Measurements from ENCODE around the gene SLC17A8.
"Not testable (repeated sequence)": the region's sequence is repeated elsewhere in the genome, so short reads cannot be mapped to it uniquely, and the experiment has no call there.

SLC17A8 gene

DNA sequence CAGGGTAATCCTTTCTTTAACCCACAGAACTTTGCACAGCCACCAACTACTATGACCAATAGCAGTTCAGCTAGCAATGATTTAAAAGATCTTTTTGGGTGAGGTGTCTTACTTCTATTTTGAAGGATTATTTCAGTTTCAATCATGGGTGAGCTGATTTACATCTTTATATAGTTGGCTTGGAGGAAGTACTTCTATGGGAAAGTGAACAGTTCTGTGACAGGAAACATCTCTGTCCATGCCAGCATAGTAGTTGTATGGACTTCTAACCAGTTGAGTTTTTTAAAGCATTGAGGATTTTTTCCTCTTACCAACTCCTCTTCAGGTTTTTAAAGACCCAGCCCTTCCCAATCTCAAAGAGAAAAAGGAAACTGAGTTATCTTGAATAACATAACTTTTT is 17.8 kb upstream of the SLC17A8 start:
- Histone ChIP-seq H3K36me3 (ENCODE audit: insufficient read depth, low read length) (peaks cover 23% of the 10 kb centered on the region), H3K4me1 (ENCODE audit: control insufficient read depth, insufficient read depth, low read length, unreplicated experiment) (no peaks in the 10 kb centered on the region), H3K27me3 (ENCODE audit: insufficient read depth, low read length) (no peaks in the 10 kb centered on the region), H2AFZ (ENCODE audit: low read length, unreplicated experiment) (no peak overlapping the region), H3K27ac (ENCODE audit: low read depth, low read length) (no peak overlapping the region), H3K4me3 (ENCODE audit: low read depth, low read length) (no peak overlapping the region), H3K79me2 (ENCODE audit: control insufficient read depth, insufficient read depth, low read length, unreplicated experiment) (no peaks in the 10 kb centered on the region)

DNA sequence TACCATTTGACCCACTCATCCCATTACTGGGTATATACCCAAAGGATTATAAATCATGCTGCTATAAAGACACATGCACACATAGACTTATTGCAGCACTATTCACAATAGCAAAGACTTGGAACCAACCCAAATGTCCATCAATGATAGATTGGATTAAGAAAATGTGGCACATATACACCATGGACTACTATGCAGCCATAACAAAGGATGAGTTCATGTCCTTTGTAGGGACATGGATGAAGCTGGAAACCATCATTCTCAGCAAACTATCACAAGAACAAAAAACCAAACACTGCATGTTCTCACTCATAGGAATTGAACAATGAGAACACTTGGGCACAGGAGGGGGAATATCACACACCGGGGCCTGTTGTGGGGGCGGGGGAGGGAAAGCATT is 14.0 kb upstream of the SLC17A8 start:
- H3K27me3 ChIP-seq (ENCODE audit: insufficient read depth, low read length); H3K4me3 ChIP-seq (ENCODE audit: low read depth, low read length); H3K79me2 ChIP-seq (ENCODE audit: control insufficient read depth, insufficient read depth, low read length, unreplicated experiment); H3K4me1 ChIP-seq (ENCODE audit: control insufficient read depth, insufficient read depth, low read length, unreplicated experiment); H2AFZ ChIP-seq (ENCODE audit: low read length, unreplicated experiment); H3K36me3 ChIP-seq (ENCODE audit: insufficient read depth, low read length); H3K27ac ChIP-seq (ENCODE audit: low read depth, low read length): not testable (repeated sequence)

GRCh38 chr12:100344351-100344750 is 12.5 kb upstream of the SLC17A8 start:
- not testable (repeated sequence) for H3K27me3 ChIP-seq (ENCODE audit: insufficient read depth, low read length); H3K36me3 ChIP-seq (ENCODE audit: insufficient read depth, low read length); H3K27ac ChIP-seq (ENCODE audit: low read depth, low read length); H3K4me1 ChIP-seq (ENCODE audit: control insufficient read depth, insufficient read depth, low read length, unreplicated experiment); H3K4me3 ChIP-seq (ENCODE audit: low read depth, low read length); H2AFZ ChIP-seq (ENCODE audit: low read length, unreplicated experiment); H3K79me2 ChIP-seq (ENCODE audit: control insufficient read depth, insufficient read depth, low read length, unreplicated experiment)

GRCh38 chr12:100345020-100345767 is 11.7 kb upstream of the SLC17A8 start:
- Histone ChIP-seq H3K27me3 (ENCODE audit: insufficient read depth, low read length) (peaks cover 2% of the 10 kb centered on the region; the same call in 1 of the 2 replicates), H3K36me3 (ENCODE audit: insufficient read depth, low read length) (no peaks in the 10 kb centered on the region), H3K4me1 (ENCODE audit: control insufficient read depth, insufficient read depth, low read length, unreplicated experiment) (no peaks in the 10 kb centered on the region), H3K4me3 (ENCODE audit: low read depth, low read length) (no peak overlapping the region), H3K79me2 (ENCODE audit: control insufficient read depth, insufficient read depth, low read length, unreplicated experiment) (no peaks in the 10 kb centered on the region), H2AFZ (ENCODE audit: low read length, unreplicated experiment) (no peak overlapping the region), H3K27ac (ENCODE audit: low read depth, low read length) (no peak overlapping the region)

- Histone ChIP-seq H3K79me2 (ENCODE audit: control insufficient read depth, insufficient read depth, low read length, unreplicated experiment) (no peaks in the 10 kb centered on the region), H3K4me3 (ENCODE audit: low read depth, low read length) (no peak overlapping the region), H3K4me1 (ENCODE audit: control insufficient read depth, insufficient read depth, low read length, unreplicated experiment) (no peaks in the 10 kb centered on the region), H3K27ac (ENCODE audit: low read depth, low read length) (no peak overlapping the region), H3K27me3 (ENCODE audit: insufficient read depth, low read length) (peaks cover 5% of the 10 kb centered on the region; the same call in 1 of the 2 replicates), H3K36me3 (ENCODE audit: insufficient read depth, low read length) (no peaks in the 10 kb centered on the region), H2AFZ (ENCODE audit: low read length, unreplicated experiment) (no peak overlapping the region)
Measured at GRCh38 chr12:100346660-100347059, 10.2 kb upstream of the SLC17A8 start.

DNA sequence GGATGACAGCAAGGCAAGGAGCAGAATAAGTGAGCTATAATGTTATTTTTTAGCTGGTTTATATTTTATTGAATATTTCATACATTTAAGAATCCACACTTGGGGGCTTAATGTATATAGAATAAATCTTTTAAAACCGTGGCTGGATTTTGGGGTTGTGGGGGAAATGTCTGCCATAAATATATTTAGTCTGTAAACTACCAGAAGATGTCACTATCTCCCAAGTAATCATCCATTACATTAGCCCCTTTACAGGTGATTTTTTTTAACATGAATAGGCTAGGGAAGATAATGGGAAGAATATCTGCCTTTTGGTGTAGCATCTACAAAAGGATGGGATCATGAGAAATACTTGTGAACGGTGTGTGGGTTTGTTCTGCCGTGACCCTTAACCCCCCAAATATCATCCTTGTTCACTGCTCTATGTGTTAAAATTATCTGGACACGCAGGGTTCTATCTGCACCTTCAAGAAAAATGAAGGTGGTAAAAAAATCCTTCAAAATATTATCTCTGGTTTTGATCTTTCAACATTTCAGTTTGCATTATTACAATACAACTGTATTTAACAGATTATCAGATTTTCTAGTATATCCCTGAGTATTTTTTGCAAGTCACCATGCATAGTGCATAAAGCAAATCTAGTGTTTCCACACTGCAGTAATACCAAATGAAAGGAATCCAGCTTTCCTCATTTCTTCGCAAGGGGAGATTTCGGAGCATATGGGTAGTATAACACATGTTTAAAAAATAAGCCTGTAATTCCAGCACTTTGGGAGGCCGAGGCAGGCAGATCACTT is 8.0 kb upstream of the SLC17A8 start:
- peaks cover 9% of the 10 kb centered on the region for H3K27me3 ChIP-seq (ENCODE audit: insufficient read depth, low read length)
- no peaks in the 10 kb centered on the region for H3K4me1 ChIP-seq (ENCODE audit: control insufficient read depth, insufficient read depth, low read length, unreplicated experiment)
- H3K79me2 ChIP-seq (ENCODE audit: control insufficient read depth, insufficient read depth, low read length, unreplicated experiment), result no peaks in the 10 kb centered on the region
- H3K36me3 ChIP-seq (ENCODE audit: insufficient read depth, low read length), result no peaks in the 10 kb centered on the region
- H2AFZ ChIP-seq (ENCODE audit: low read length, unreplicated experiment), result no peak overlapping the region
- H3K4me3 ChIP-seq (ENCODE audit: low read depth, low read length), result no peak overlapping the region
- no peak overlapping the region for H3K27ac ChIP-seq (ENCODE audit: low read depth, low read length)

DNA sequence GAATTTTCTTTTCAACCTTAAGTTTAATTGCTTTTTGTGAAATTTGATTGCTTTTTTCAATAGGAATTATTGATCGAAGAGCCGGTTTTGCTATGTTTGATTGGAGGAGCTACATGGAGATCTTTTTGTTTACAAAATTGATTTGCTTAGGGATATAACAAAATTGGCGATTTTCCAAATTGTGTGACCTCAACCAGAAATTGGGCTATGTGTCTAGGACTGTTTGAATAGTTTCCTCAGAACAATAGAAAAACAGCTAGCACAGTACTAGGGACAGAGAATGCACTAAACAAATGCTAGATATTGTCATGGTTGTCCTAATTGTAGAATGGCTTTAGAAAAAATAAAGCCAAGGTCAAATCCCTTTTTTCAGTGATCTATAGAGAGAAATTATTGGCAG is 2.4 kb downstream of the SLC17A8 start:
- H3K79me2 ChIP-seq (ENCODE audit: control insufficient read depth, insufficient read depth, low read length, unreplicated experiment), result no peaks in the 10 kb centered on the region
- no peak overlapping the region for H3K27ac ChIP-seq (ENCODE audit: low read depth, low read length)
- H3K4me1 ChIP-seq (ENCODE audit: control insufficient read depth, insufficient read depth, low read length, unreplicated experiment), result no peaks in the 10 kb centered on the region
- no peak overlapping the region for H2AFZ ChIP-seq (ENCODE audit: low read length, unreplicated experiment)
- H3K27me3 ChIP-seq (ENCODE audit: insufficient read depth, low read length), result peaks cover 70% of the 10 kb centered on the region
- no peak overlapping the region for H3K4me3 ChIP-seq (ENCODE audit: low read depth, low read length)
- H3K36me3 ChIP-seq (ENCODE audit: insufficient read depth, low read length), result no peaks in the 10 kb centered on the region

- Histone ChIP-seq H3K4me3 (ENCODE audit: low read depth, low read length) (no peak overlapping the region), H3K27ac (ENCODE audit: low read depth, low read length) (no peak overlapping the region), H3K27me3 (ENCODE audit: insufficient read depth, low read length) (peaks cover 70% of the 10 kb centered on the region), H2AFZ (ENCODE audit: low read length, unreplicated experiment) (no peak overlapping the region), H3K79me2 (ENCODE audit: control insufficient read depth, insufficient read depth, low read length, unreplicated experiment) (no peaks in the 10 kb centered on the region), H3K36me3 (ENCODE audit: insufficient read depth, low read length) (no peaks in the 10 kb centered on the region), H3K4me1 (ENCODE audit: control insufficient read depth, insufficient read depth, low read length, unreplicated experiment) (no peaks in the 10 kb centered on the region)
Measured at GRCh38 chr12:100359822-100360221, 2.9 kb downstream of the SLC17A8 start.

DNA sequence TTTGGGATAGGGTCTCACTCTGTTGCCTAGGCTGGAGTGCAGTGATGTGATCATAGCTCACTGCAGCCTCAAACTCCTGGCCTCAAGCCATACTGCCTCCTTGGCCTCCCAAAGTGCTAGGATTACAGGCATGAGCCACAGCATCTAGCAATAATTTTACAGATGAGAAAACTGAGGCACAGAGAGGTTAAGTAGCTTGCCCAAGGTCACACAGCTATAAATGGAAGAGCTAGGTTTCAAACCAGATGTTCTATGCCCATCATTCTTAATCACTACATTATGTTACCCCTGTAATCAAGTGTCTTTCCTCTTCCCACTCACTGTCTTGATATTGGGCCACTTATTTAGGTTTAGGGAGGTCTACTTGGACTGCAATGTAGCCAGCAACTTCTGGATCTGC is 3.6 kb downstream of the SLC17A8 start:
- H3K27ac ChIP-seq (ENCODE audit: low read depth, low read length), result no peak overlapping the region
- H3K4me3 ChIP-seq (ENCODE audit: low read depth, low read length), result no peak overlapping the region
- no peaks in the 10 kb centered on the region for H3K4me1 ChIP-seq (ENCODE audit: control insufficient read depth, insufficient read depth, low read length, unreplicated experiment)
- no peaks in the 10 kb centered on the region for H3K79me2 ChIP-seq (ENCODE audit: control insufficient read depth, insufficient read depth, low read length, unreplicated experiment)
- H2AFZ ChIP-seq (ENCODE audit: low read length, unreplicated experiment), result no peak overlapping the region
- peaks cover 70% of the 10 kb centered on the region for H3K27me3 ChIP-seq (ENCODE audit: insufficient read depth, low read length)
- H3K36me3 ChIP-seq (ENCODE audit: insufficient read depth, low read length), result no peaks in the 10 kb centered on the region

DNA sequence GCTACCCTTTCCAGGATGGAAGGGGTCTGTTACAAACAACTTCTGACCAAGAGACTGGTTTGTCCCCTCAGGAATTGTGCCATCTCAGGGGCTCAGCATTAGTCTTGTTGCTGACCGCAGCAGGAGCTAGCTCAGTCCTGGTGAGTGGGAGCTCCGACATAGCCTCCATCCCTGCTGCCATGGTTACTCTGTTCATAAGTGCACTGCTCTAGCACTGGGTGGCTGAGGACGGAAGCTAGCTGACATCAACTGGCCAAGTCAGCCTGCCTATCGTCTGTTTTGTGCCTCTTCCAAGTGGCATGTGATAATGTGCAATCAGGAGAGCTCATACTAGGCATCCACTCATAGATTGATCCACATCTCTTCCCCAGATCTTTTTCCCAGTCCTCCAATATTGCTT is 7.5 kb downstream of the SLC17A8 start:
- H3K27me3 ChIP-seq (ENCODE audit: insufficient read depth, low read length), result peaks cover 40% of the 10 kb centered on the region

GRCh38 chr12:100365411-100365810 is 8.5 kb downstream of the SLC17A8 start:
- Histone ChIP-seq H3K36me3 (ENCODE audit: insufficient read depth, low read length) (no peaks in the 10 kb centered on the region), H3K79me2 (ENCODE audit: control insufficient read depth, insufficient read depth, low read length, unreplicated experiment) (no peaks in the 10 kb centered on the region), H3K27ac (ENCODE audit: low read depth, low read length) (no peak overlapping the region), H3K4me3 (ENCODE audit: low read depth, low read length) (no peak overlapping the region), H3K27me3 (ENCODE audit: insufficient read depth, low read length) (peaks cover 32% of the 10 kb centered on the region), H3K4me1 (ENCODE audit: control insufficient read depth, insufficient read depth, low read length, unreplicated experiment) (no peaks in the 10 kb centered on the region), H2AFZ (ENCODE audit: low read length, unreplicated experiment) (no peak overlapping the region)

More for the DNA sequence above, 7.5 kb downstream of the SLC17A8 start:
- H3K36me3 ChIP-seq (ENCODE audit: insufficient read depth, low read length), result no peaks in the 10 kb centered on the region
- no peaks in the 10 kb centered on the region for H3K79me2 ChIP-seq (ENCODE audit: control insufficient read depth, insufficient read depth, low read length, unreplicated experiment)
- no peak overlapping the region for H3K4me3 ChIP-seq (ENCODE audit: low read depth, low read length)
- no peaks in the 10 kb centered on the region for H3K4me1 ChIP-seq (ENCODE audit: control insufficient read depth, insufficient read depth, low read length, unreplicated experiment)
- no peak overlapping the region for H2AFZ ChIP-seq (ENCODE audit: low read length, unreplicated experiment)
- no peak overlapping the region for H3K27ac ChIP-seq (ENCODE audit: low read depth, low read length)

Measured in ACC112 (cell line).